ENCODE measurements around the gene UBE2J2.

DNA sequence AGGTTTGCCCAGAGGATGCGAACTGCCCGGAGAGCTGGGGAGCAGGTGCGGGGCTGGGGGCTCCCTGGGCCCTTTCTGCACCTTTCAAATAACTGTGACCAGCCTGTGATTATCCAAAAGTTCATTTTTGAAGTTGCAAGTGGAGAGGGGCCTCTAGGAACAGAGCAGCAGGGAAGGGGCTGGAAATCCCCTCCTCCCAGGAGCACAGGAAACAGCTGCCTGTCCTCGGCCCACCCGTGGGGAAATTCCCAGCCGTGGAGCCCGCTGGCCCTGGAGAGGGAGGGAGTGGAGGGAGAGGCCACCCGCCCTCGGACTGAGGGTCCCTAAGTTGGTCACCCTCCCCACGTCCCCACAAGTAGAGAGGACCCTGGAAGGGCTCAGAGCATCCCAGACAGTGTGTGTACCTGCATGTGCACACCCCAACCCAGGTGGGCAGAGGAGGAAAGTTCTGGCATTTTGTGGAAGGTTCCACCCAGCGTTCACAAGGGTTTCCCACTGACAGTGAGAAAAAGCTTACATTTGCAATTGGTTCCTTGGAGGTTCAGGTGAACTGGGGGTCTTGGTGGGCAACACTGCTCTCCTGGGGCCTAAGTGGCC, 58.5 kb downstream of the UBE2J2 start:
- TF ChIP-seq CTCF (IDR thresholded peaks at IDR 0.05; ENCODE audit: low read depth, low read length, poor library complexity, severe bottlenecking) (no peak), EZH2phosphoT487 (IDR thresholded peaks at IDR 0.05; ENCODE audit: borderline replicate concordance, low read length) (no peak)
